Stomach (tissue), 4 donors: ENCODE results near the gene PLAGL2.

Source experiments
- CTCF ChIP-seq, 7 experiments: fragments of 450-650 bp in 4 of 7; fragments of 200-600 bp in 3 of 7; sonication (generic) in 3 of 7; IDR thresholded peaks; one replicate each; pipeline ENCODE4 v1.5.1; 2016 to 2019; ENCODE audit warnings: antibody characterized with exemption in 7 of 7, control low read depth in 2 of 7, mild to moderate bottlenecking in 1 of 7
- POLR2A ChIP-seq, 4 donors: fragments of 450-650 bp; IDR thresholded peaks; one replicate each; pipeline ENCODE4 v1.6.1; 2016; ENCODE audit warnings: antibody characterized with exemption in 4 of 4, control low read depth in 2 of 4, mild to moderate bottlenecking in 1 of 4, moderate library complexity in 1 of 4
- POLR2AphosphoS5 ChIP-seq, 3 donors: sonication (generic); formaldehyde crosslinking; IDR thresholded peaks; one replicate each; pipeline ENCODE4 v1.6.1; 2016; ENCODE audit warnings: antibody characterized with exemption in 3 of 3

- TF ChIP-seq CTCF (IDR thresholded peaks at IDR 0.05) = no peak
- no peak for TF ChIP-seq POLR2A (IDR thresholded peaks at IDR 0.05)
- no peak for TF ChIP-seq POLR2AphosphoS5 (IDR thresholded peaks at IDR 0.05)
These were observed 42.4 kb downstream of the PLAGL2 start for GRCh38 chr20:32164984-32165735.
